ENCODE results near the gene SLC1A3. TPM values are rescaled to one million over a fixed set of nuclear protein-coding genes. Genes with fewer than 3 reads are reported as not detected.
A peak's percentile ranks its signal among the peaks of the same experiment; 100 is the strongest.

Gene SLC1A3
- total RNA-seq, 2 donors from 2014 or later: 2.6 to 4.2 TPM

GRCh38 chr5:36661456-36662220, 55.2 kb downstream of the SLC1A3 start:
- no peak overlapping the region for H3K4me3 ChIP-seq (ENCODE audit: low read length)
- no peak for TF ChIP-seq CTCF (conservative IDR thresholded peaks at IDR 0.05)
- peak overlapping the region; percentile 53 for H3K27ac ChIP-seq (ENCODE audit: low read depth, low read length)
- 93 to 96% methylated on average over 7 to 8 of the region's 8 CpGs for WGBS, 2 experiments (ENCODE audit: insufficient coverage in 1 of 2, insufficient read length in 1 of 2)
- Mint-ChIP-seq H3K27me3 (ENCODE audit: insufficient read depth) (no peaks in the 10 kb centered on the region), H3K4me1 (peaks cover 10% of the 10 kb centered on the region), H3K36me3 (ENCODE audit: low read depth) (no peaks in the 10 kb centered on the region), H3K4me3 (no peak overlapping the region), H3K27ac (no peak overlapping the region), H3K9me3 (no peaks in the 10 kb centered on the region)
- H3K27me3 ChIP-seq (ENCODE audit: control insufficient read depth, insufficient read depth, low read length, poor library complexity, severe bottlenecking): no peaks in the 10 kb centered on the region
- no peaks in the 10 kb centered on the region for H3K4me1 ChIP-seq (ENCODE audit: control insufficient read depth, insufficient read depth, low read length)
- H3K9me3 ChIP-seq (ENCODE audit: control insufficient read depth, low read length): no peaks in the 10 kb centered on the region
- H3K9ac ChIP-seq (ENCODE audit: extremely low read depth, low read length, poor library complexity, severe bottlenecking): no peak overlapping the region
- no peak for DNase-seq
- H3K36me3 ChIP-seq (ENCODE audit: control insufficient read depth, insufficient read depth, low read length): no peaks in the 10 kb centered on the region

GRCh38 chr5:36662291-36662851, 56.0 kb downstream of the SLC1A3 start:
- Mint-ChIP-seq H3K27ac (no peak overlapping the region), H3K4me1 (peaks cover 10% of the 10 kb centered on the region), H3K36me3 (ENCODE audit: low read depth) (no peaks in the 10 kb centered on the region), H3K9me3 (no peaks in the 10 kb centered on the region), H3K4me3 (no peak overlapping the region), H3K27me3 (ENCODE audit: insufficient read depth) (no peaks in the 10 kb centered on the region)
- 95 to 96% methylated on average over 20 to 22 of the region's 22 CpGs for WGBS, 2 experiments (ENCODE audit: insufficient coverage in 1 of 2, insufficient read length in 1 of 2)
- peak; percentile 74 for DNase-seq
- no peaks in the 10 kb centered on the region for H3K4me1 ChIP-seq (ENCODE audit: control insufficient read depth, insufficient read depth, low read length)
- peak overlapping the region; percentile 53 for H3K27ac ChIP-seq (ENCODE audit: low read depth, low read length)
- H3K9me3 ChIP-seq (ENCODE audit: control insufficient read depth, low read length): no peaks in the 10 kb centered on the region
- no peak overlapping the region for H3K4me3 ChIP-seq (ENCODE audit: low read length)
- H3K36me3 ChIP-seq (ENCODE audit: control insufficient read depth, insufficient read depth, low read length): no peaks in the 10 kb centered on the region
- TF ChIP-seq CTCF (conservative IDR thresholded peaks at IDR 0.05): no peak
- H3K9ac ChIP-seq (ENCODE audit: extremely low read depth, low read length, poor library complexity, severe bottlenecking): no peak overlapping the region
- H3K27me3 ChIP-seq (ENCODE audit: control insufficient read depth, insufficient read depth, low read length, poor library complexity, severe bottlenecking): no peaks in the 10 kb centered on the region

- WGBS, 2 experiments (ENCODE audit: insufficient coverage in 1 of 2, insufficient read length in 1 of 2): 89 to 100% methylated on average over 1 to 3 of the region's 3 CpGs
- Mint-ChIP-seq H3K36me3 (ENCODE audit: low read depth) (no peaks in the 10 kb centered on the region), H3K9me3 (no peaks in the 10 kb centered on the region), H3K4me3 (no peak overlapping the region), H3K4me1 (no peaks in the 10 kb centered on the region), H3K27ac (no peak overlapping the region), H3K27me3 (ENCODE audit: insufficient read depth) (no peaks in the 10 kb centered on the region)
- Histone ChIP-seq H3K4me3 (ENCODE audit: low read length) (no peak overlapping the region), H3K9ac (ENCODE audit: extremely low read depth, low read length, poor library complexity, severe bottlenecking) (no peak overlapping the region), H3K27ac (ENCODE audit: low read depth, low read length) (no peak overlapping the region), H3K4me1 (ENCODE audit: control insufficient read depth, insufficient read depth, low read length) (no peaks in the 10 kb centered on the region), H3K27me3 (ENCODE audit: control insufficient read depth, insufficient read depth, low read length, poor library complexity, severe bottlenecking) (no peaks in the 10 kb centered on the region), H3K9me3 (ENCODE audit: control insufficient read depth, low read length) (no peaks in the 10 kb centered on the region), H3K36me3 (ENCODE audit: control insufficient read depth, insufficient read depth, low read length) (no peaks in the 10 kb centered on the region)
- peak; percentile 73 for DNase-seq
- TF ChIP-seq CTCF (conservative IDR thresholded peaks at IDR 0.05): peak; percentile 17
Observed at GRCh38 chr5:36664766-36665165, 58.4 kb downstream of the SLC1A3 start.
